ENCODE measurements around the gene WDFY4.

The WDFY4 gene

DNA sequence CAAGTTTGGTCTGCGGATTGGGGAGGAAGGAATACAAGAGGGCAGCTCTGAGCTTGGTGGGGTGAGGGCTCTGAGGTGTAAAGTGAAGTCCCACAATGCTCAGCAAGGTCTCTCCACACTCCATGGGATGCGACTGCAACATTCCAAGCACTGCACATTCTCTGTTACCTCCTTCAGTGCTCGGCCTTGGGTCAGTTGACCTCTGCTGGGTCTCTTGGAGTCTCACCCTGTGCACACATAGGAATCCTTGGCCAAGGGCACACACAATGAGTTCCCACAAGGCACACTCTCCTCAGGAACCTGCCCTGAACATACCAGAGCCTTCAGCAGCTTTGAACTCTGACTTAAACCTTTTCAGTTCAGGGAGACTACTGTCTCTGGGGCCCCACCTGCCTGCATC is 2.4 kb upstream of the WDFY4 start:
- no peak for DNase-seq (ENCODE audit: insufficient read length, low spot score)
- FAIRE-seq, result no peak

DNA sequence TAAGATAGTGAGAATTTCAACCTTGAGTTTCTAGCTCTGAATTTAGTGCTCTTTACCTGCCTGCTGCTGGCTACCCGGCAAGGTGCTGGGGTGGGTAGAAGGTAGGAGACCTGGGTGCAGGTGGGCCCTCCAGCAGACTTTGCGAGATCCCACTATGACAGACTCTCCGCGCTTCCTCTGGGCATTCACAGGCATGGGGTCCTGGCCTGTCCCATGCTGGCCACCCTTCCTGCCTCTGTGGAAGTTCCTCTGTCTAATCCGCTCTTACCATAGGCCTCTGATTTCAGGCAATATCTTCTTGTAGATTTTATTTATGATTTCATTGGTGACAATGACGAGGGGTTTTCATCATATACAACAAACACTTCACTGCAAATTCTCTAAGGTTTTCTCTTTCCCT is 1.2 kb upstream of the WDFY4 start:
- FAIRE-seq, result no peak

More for the DNA sequence above, 2.4 kb upstream of the WDFY4 start:
- TF ChIP-seq CTCF (IDR thresholded peaks at IDR 0.05; ENCODE audit: insufficient read depth, missing control alignments), result no peak

DNA sequence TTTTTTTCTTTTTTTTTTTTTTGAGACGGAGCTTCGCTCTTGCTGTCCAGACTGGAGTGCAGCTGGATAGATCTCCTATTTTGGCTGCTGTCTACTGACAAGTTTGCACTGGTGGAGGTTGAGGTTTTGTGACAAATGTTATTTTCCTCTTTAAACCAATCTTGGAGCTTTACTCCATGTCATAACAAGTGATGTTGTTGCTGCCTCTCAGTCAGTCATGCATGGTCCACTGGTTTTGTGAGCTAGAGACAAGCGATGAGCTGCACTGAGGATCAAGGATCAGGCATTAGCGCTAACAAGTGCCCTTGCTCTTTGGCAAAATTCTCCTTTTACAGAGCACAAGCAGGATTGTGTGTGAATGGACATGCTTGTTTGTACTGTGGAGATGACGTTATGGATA is 805 bp upstream of the WDFY4 start:
- DNase-seq (ENCODE audit: insufficient read length, low spot score), result no peak
- no peak for TF ChIP-seq CTCF (IDR thresholded peaks at IDR 0.05; ENCODE audit: insufficient read depth, missing control alignments)
- FAIRE-seq, result no peak

More for the DNA sequence above, 1.2 kb upstream of the WDFY4 start:
- DNase-seq (ENCODE audit: insufficient read length, low spot score), result no peak
- no peak for TF ChIP-seq CTCF (IDR thresholded peaks at IDR 0.05; ENCODE audit: insufficient read depth, missing control alignments)

GRCh38 chr10:48684463-48684791 is 246 bp upstream of the WDFY4 start:
- no peak for DNase-seq (ENCODE audit: insufficient read length, low spot score)
- FAIRE-seq, result no peak
- TF ChIP-seq CTCF (IDR thresholded peaks at IDR 0.05; ENCODE audit: insufficient read depth, missing control alignments), result no peak

- no peak for TF ChIP-seq CTCF (IDR thresholded peaks at IDR 0.05; ENCODE audit: insufficient read depth, missing control alignments)
- FAIRE-seq, result no peak
- no peak for DNase-seq (ENCODE audit: insufficient read length, low spot score)
Observed at GRCh38 chr10:48685731-48686130, 1.1 kb downstream of the WDFY4 start.

GRCh38 chr10:48690791-48691660 is 6.4 kb downstream of the WDFY4 start:
- no peak for DNase-seq (ENCODE audit: insufficient read length, low spot score)
- TF ChIP-seq CTCF (IDR thresholded peaks at IDR 0.05; ENCODE audit: insufficient read depth, missing control alignments), result no peak
- FAIRE-seq, result no peak

GRCh38 chr10:48691812-48692528 is 7.3 kb downstream of the WDFY4 start:
- DNase-seq (ENCODE audit: insufficient read length, low spot score) (no peak), FAIRE-seq (no peak)
- TF ChIP-seq CTCF (IDR thresholded peaks at IDR 0.05; ENCODE audit: insufficient read depth, missing control alignments), result no peak
